Ovary (tissue), 3 donors: ENCODE results near the gene STAT5B.

Experiments
- EP300 ChIP-seq: sonication (generic); formaldehyde crosslinking; IDR thresholded peaks from one replicate; pipeline ENCODE4 v1.6.1; 2017; ENCODE audit warnings: antibody characterized with exemption
- POLR2A ChIP-seq: fragments of 450-650 bp; IDR thresholded peaks from one replicate; pipeline ENCODE4 v1.6.1; 2017; ENCODE audit warnings: antibody characterized with exemption, mild to moderate bottlenecking, moderate library complexity
- TF ChIP-seq, protein P1 (sequence below), 3 donors: fragments of 450-650 bp in 2 of 3; fragments of 200-600 bp in 1 of 3; IDR thresholded peaks; one replicate each; pipeline versions ENCODE4 v1.5.1 to v1.8.0; 2016 to 2022; ENCODE audit warnings: antibody characterized with exemption in 3 of 3, mild to moderate bottlenecking in 1 of 3
- donor health status: DM: no; HTN: no; CAD: no.

DNA sequence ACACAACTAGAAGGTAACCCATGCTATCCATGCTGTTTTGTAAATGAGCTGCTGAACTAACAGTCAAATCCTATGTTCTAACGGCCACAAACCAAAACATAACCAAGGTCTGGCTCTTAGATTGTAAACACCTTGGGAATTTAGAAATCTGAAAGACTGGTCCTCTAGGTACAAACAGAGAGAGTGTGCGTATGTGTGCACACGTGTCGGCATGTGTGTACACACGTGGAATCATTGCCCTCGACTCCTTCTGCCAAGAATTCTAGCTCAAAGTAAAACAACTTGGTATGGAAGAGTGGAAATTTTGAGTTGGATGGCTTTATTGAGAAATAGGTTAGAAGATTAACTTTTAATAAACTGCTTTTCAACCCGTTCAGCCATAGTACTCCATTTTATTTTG is 63.8 kb downstream of the STAT5B start:
- TF ChIP-seq, protein P1, sequence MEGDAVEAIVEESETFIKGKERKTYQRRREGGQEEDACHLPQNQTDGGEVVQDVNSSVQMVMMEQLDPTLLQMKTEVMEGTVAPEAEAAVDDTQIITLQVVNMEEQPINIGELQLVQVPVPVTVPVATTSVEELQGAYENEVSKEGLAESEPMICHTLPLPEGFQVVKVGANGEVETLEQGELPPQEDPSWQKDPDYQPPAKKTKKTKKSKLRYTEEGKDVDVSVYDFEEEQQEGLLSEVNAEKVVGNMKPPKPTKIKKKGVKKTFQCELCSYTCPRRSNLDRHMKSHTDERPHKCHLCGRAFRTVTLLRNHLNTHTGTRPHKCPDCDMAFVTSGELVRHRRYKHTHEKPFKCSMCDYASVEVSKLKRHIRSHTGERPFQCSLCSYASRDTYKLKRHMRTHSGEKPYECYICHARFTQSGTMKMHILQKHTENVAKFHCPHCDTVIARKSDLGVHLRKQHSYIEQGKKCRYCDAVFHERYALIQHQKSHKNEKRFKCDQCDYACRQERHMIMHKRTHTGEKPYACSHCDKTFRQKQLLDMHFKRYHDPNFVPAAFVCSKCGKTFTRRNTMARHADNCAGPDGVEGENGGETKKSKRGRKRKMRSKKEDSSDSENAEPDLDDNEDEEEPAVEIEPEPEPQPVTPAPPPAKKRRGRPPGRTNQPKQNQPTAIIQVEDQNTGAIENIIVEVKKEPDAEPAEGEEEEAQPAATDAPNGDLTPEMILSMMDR (IDR thresholded peaks at IDR 0.05), result no peak
- TF ChIP-seq EP300, result no peak
- no peak for TF ChIP-seq POLR2A
